Activated CD4-positive, alpha-beta memory T cell treated with anti-CD3 and anti-CD28 coated beads for 36 hours (primary cell): ENCODE measurements around the gene RNF145. TPM values are rescaled to one million over a fixed set of nuclear protein-coding genes. Genes with fewer than 3 reads are reported as not detected.

Experiments used
- CTCF ChIA-PET: fragments of 350-600 bp; sonication (Branson Sonifier 250); formaldehyde crosslinking; loops from one replicate; lab custom pipeline; 2021; ENCODE audit warnings: antibody characterized with exemption, inconsistent platforms; lab: Charles Lee
- POLR2A ChIA-PET: fragments of 350-600 bp; sonication (Branson Sonifier 250); formaldehyde crosslinking; loops from one replicate; lab custom pipeline; 2021; ENCODE audit warnings: antibody characterized with exemption; lab: Charles Lee
- DNase-seq: peaks from one replicate; pipeline ENCODE4 v3.0.0-alpha.2; 2020
- H3K27ac Mint-ChIP-seq: one replicate; pipeline ENCODE4 v1.8.0; 2021; ENCODE audit warnings: mixed read lengths
- H3K27me3 Mint-ChIP-seq: one replicate; pipeline ENCODE4 v1.8.0; 2021; ENCODE audit warnings: mixed read lengths
- H3K36me3 Mint-ChIP-seq: one replicate; pipeline ENCODE4 v1.8.0; 2021; ENCODE audit warnings: mixed read lengths
- H3K4me1 Mint-ChIP-seq: one replicate; pipeline ENCODE4 v1.8.0; 2021; ENCODE audit warnings: low read depth, mixed read lengths
- H3K4me3 Mint-ChIP-seq: one replicate; pipeline ENCODE4 v1.8.0; 2021; ENCODE audit warnings: mild to moderate bottlenecking, mixed read lengths
- H3K9me3 Mint-ChIP-seq: one replicate; pipeline ENCODE4 v1.8.0; 2021; ENCODE audit warnings: mixed read lengths
- intact Hi-C: fragments of 100-400 bp; cut with micrococcal nuclease; formaldehyde crosslinking; loops from one replicate; pipeline ENCODE4 v1.15.1; 2023
- total RNA-seq, 2 experiments: library from RNA; stranded (reverse); gene quantifications; one replicate each; pipeline ENCODE4 v1.2.3, GENCODE V29; 2021

The RNF145 gene
- total RNA-seq, 2 experiments from 2014 or later: 91.4 to 92.6 TPM

- H3K27ac Mint-ChIP-seq: peak overlapping the region; percentile 47
- peaks cover 64% of the 10 kb centered on the region for H3K4me1 Mint-ChIP-seq
- H3K27me3 Mint-ChIP-seq: no peaks in the 10 kb centered on the region
- H3K9me3 Mint-ChIP-seq: no peaks in the 10 kb centered on the region
- CTCF ChIA-PET: interaction anchor here (0.6 to 2.0 kb wide), 4 partner anchors 18 to 127 kb away, joined by 3 to 7 read pairs (median 4); no protein-coding TSS in a partner anchor
- H3K36me3 Mint-ChIP-seq: peaks cover 27% of the 10 kb centered on the region
- H3K4me3 Mint-ChIP-seq: no peak overlapping the region
- POLR2A ChIA-PET: interaction anchor here (1.8 kb wide), 1 partner anchor 21 kb away, joined by 6 read pairs; no protein-coding TSS in a partner anchor
- no peak for DNase-seq
- intact Hi-C loops: no loop called here
These were observed 23.0 kb downstream of the RNF145 start for GRCh38 chr5:159186319-159186718.

GRCh38 chr5:159185773-159186172 lies 23.6 kb downstream of the RNF145 start:
- Mint-ChIP-seq H3K27ac (peak overlapping the region; percentile 47), H3K9me3 (no peaks in the 10 kb centered on the region), H3K36me3 (peaks cover 27% of the 10 kb centered on the region), H3K27me3 (no peaks in the 10 kb centered on the region), H3K4me1 (peaks cover 65% of the 10 kb centered on the region), H3K4me3 (no peak overlapping the region)
- POLR2A ChIA-PET: interaction anchor here (1.8 kb wide), 1 partner anchor 22 kb away, joined by 6 read pairs; no protein-coding TSS in a partner anchor
- CTCF ChIA-PET: interaction anchor here (0.6 to 2.0 kb wide), 3 partner anchors 18 to 127 kb away, joined by 3 to 7 read pairs (median 3); no protein-coding TSS in a partner anchor
- intact Hi-C loops: no loop called here
- no peak for DNase-seq

GRCh38 chr5:159184858-159185381 lies 24.4 kb downstream of the RNF145 start:
- no peaks in the 10 kb centered on the region for H3K27me3 Mint-ChIP-seq
- H3K27ac Mint-ChIP-seq: peak overlapping the region; percentile 79
- ChIA-PET POLR2A (interaction anchor here (1.8 kb wide), 1 partner anchor 23 kb away, joined by 6 read pairs; no protein-coding TSS in a partner anchor), CTCF (interaction anchor here (2.0 kb wide), 1 partner anchor 28 kb away, joined by 7 read pairs; no protein-coding TSS in a partner anchor)
- H3K4me3 Mint-ChIP-seq: no peak overlapping the region
- intact Hi-C loops: no loop called here
- no peaks in the 10 kb centered on the region for H3K9me3 Mint-ChIP-seq
- H3K4me1 Mint-ChIP-seq: peaks cover 70% of the 10 kb centered on the region
- peaks cover 32% of the 10 kb centered on the region for H3K36me3 Mint-ChIP-seq
- DNase-seq: peak; percentile 70

- H3K9me3 Mint-ChIP-seq: no peaks in the 10 kb centered on the region
- POLR2A ChIA-PET: interaction anchor here (0.8 kb wide), 1 partner anchor 21 kb away, joined by 4 read pairs; no protein-coding TSS in a partner anchor
- intact Hi-C loops: no loop called here
- H3K4me1 Mint-ChIP-seq: peaks cover 70% of the 10 kb centered on the region
- no peak overlapping the region for H3K4me3 Mint-ChIP-seq
- DNase-seq: no peak
- peaks cover 27% of the 10 kb centered on the region for H3K36me3 Mint-ChIP-seq
- CTCF ChIA-PET: no interaction called here
- H3K27ac Mint-ChIP-seq: peak overlapping the region; percentile 62
- no peaks in the 10 kb centered on the region for H3K27me3 Mint-ChIP-seq
These were observed 25.1 kb downstream of the RNF145 start for GRCh38 chr5:159184236-159184635.

- DNase-seq: no peak
- peak overlapping the region; percentile 38 for H3K27ac Mint-ChIP-seq
- no peaks in the 10 kb centered on the region for H3K27me3 Mint-ChIP-seq
- H3K4me3 Mint-ChIP-seq: no peak overlapping the region
- ChIA-PET POLR2A (no interaction called here), CTCF (no interaction called here)
- no peaks in the 10 kb centered on the region for H3K9me3 Mint-ChIP-seq
- intact Hi-C loops: no loop called here
- peaks cover 29% of the 10 kb centered on the region for H3K36me3 Mint-ChIP-seq
- H3K4me1 Mint-ChIP-seq: peaks cover 79% of the 10 kb centered on the region
These were observed 26.1 kb downstream of the RNF145 start for GRCh38 chr5:159183247-159183646.

DNA sequence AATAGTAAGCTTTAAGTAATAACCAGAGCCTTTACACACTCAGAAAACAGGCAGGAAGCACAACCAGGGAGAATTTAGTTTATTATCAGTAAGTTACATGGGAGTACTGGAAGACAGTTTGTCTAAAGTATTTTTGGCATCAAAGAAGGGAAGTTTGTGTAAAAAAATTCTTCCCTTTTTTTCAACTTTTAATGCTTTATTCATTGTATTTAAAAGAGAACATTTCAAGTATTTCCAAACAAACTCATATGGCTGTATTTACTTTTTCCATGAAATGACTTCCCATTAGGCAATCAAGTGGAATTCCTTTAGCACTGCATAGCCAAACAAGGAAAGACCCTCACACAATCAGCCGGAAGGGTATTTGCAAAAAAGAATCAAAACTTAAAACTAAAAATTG lies 26.7 kb downstream of the RNF145 start:
- intact Hi-C loops: no loop called here
- no peaks in the 10 kb centered on the region for H3K27me3 Mint-ChIP-seq
- peaks cover 28% of the 10 kb centered on the region for H3K36me3 Mint-ChIP-seq
- H3K9me3 Mint-ChIP-seq: no peaks in the 10 kb centered on the region
- ChIA-PET CTCF (interaction anchor here (0.6 kb wide), 1 partner anchor 10 kb away, joined by 3 read pairs; no protein-coding TSS in a partner anchor), POLR2A (interaction anchor here (1.0 kb wide), 1 partner anchor 25 kb away, joined by 3 read pairs; no protein-coding TSS in a partner anchor)
- peaks cover 78% of the 10 kb centered on the region for H3K4me1 Mint-ChIP-seq
- H3K4me3 Mint-ChIP-seq: no peak overlapping the region
- DNase-seq: no peak
- H3K27ac Mint-ChIP-seq: peak overlapping the region; percentile 76

DNA sequence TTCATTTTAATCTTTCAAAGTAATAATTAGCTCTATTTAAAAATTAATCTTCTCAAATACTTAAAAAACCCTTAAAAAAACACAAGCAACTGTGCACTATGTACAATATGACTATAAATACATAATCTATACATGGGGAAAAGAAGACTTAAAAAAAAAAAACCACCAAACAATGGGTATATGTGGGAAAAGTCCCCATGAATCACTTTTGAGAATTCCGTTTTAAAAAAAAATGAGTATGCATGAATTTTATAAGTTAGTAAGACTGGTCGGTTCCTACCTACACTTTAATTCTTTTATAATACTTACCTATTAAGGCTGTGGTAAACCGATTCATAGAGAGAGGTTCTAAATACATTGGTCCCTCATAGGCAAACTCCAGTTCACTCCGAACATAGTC lies 27.7 kb downstream of the RNF145 start:
- H3K9me3 Mint-ChIP-seq: no peaks in the 10 kb centered on the region
- ChIA-PET POLR2A (interaction anchor here (1.0 kb wide), 1 partner anchor 26 kb away, joined by 3 read pairs; no protein-coding TSS in a partner anchor), CTCF (no interaction called here)
- intact Hi-C loops: no loop called here
- peaks cover 34% of the 10 kb centered on the region for H3K36me3 Mint-ChIP-seq
- no peak for DNase-seq
- H3K27me3 Mint-ChIP-seq: no peaks in the 10 kb centered on the region
- no peak overlapping the region for H3K4me3 Mint-ChIP-seq
- peak overlapping the region; percentile 88 for H3K27ac Mint-ChIP-seq
- H3K4me1 Mint-ChIP-seq: peaks cover 86% of the 10 kb centered on the region

DNA sequence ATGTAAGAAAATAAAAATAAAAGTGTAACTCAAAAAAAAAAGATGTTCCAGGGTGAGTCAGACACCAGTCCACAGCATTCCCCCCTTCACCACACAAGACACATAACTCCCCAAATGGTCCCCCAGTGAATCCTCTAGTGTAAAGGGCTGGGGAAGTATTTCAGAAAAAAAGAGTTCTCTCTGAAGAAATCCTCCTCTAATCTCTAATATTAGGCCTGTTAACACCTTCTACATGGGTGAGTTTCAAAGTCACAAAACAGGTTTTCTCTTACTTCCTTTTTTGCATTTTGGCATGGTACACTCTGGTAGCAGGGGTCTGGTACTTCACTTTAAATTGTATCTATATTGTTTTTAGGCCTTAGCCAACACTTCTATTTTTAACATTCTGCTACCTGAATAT lies 28.2 kb downstream of the RNF145 start:
- ChIA-PET CTCF (no interaction called here), POLR2A (no interaction called here)
- DNase-seq: no peak
- Mint-ChIP-seq H3K27me3 (no peaks in the 10 kb centered on the region), H3K4me1 (peaks cover 87% of the 10 kb centered on the region), H3K9me3 (no peaks in the 10 kb centered on the region), H3K27ac (peak overlapping the region; percentile 88), H3K4me3 (no peak overlapping the region), H3K36me3 (peaks cover 33% of the 10 kb centered on the region)
- intact Hi-C loops: no loop called here

- H3K4me1 Mint-ChIP-seq: peaks cover 87% of the 10 kb centered on the region
- no peaks in the 10 kb centered on the region for H3K9me3 Mint-ChIP-seq
- no peaks in the 10 kb centered on the region for H3K27me3 Mint-ChIP-seq
- DNase-seq: no peak
- intact Hi-C loops: loop anchor here (1.0 kb wide), 3 partner anchors 16 to 84 kb away; partner anchors contain the start of gene UBLCP1
- POLR2A ChIA-PET: interaction anchor here (0.9 to 1.6 kb wide), 4 partner anchors 9 to 81 kb away, joined by 3 to 10 read pairs (median 3); partner anchors contain the start of gene RNF145
- CTCF ChIA-PET: interaction anchor here (1.4 kb wide), 1 partner anchor 18 kb away, joined by 3 read pairs; no protein-coding TSS in a partner anchor
- peaks cover 33% of the 10 kb centered on the region for H3K36me3 Mint-ChIP-seq
- H3K27ac Mint-ChIP-seq: peak overlapping the region; percentile 93
- peak overlapping the region; percentile 23 for H3K4me3 Mint-ChIP-seq
These were observed 29.6 kb downstream of the RNF145 start for GRCh38 chr5:159179529-159180305.

GRCh38 chr5:159178978-159179377 lies 30.4 kb downstream of the RNF145 start:
- no peaks in the 10 kb centered on the region for H3K27me3 Mint-ChIP-seq
- ChIA-PET CTCF (interaction anchor here (0.9 to 1.4 kb wide), 2 partner anchors 16 to 19 kb away, joined by 3 read pairs; no protein-coding TSS in a partner anchor), POLR2A (interaction anchor here (0.9 to 1.6 kb wide), 4 partner anchors 10 to 81 kb away, joined by 3 to 10 read pairs (median 3); partner anchors contain the start of gene RNF145)
- H3K27ac Mint-ChIP-seq: peak overlapping the region; percentile 93
- H3K9me3 Mint-ChIP-seq: no peaks in the 10 kb centered on the region
- peaks cover 31% of the 10 kb centered on the region for H3K36me3 Mint-ChIP-seq
- H3K4me1 Mint-ChIP-seq: peaks cover 87% of the 10 kb centered on the region
- intact Hi-C loops: loop anchor here (1.0 kb wide), 3 partner anchors 16 to 84 kb away; partner anchors contain the start of gene UBLCP1
- peak; percentile 56 for DNase-seq
- H3K4me3 Mint-ChIP-seq: peak overlapping the region; percentile 3

GRCh38 chr5:159175547-159175946 lies 33.8 kb downstream of the RNF145 start:
- H3K27ac Mint-ChIP-seq: peak overlapping the region; percentile 88
- no peaks in the 10 kb centered on the region for H3K27me3 Mint-ChIP-seq
- intact Hi-C loops: no loop called here
- peaks cover 75% of the 10 kb centered on the region for H3K4me1 Mint-ChIP-seq
- CTCF ChIA-PET: interaction anchor here (0.8 to 2.7 kb wide), 4 partner anchors 13 to 65 kb away, joined by 3 to 11 read pairs (median 6); no protein-coding TSS in a partner anchor
- H3K36me3 Mint-ChIP-seq: peaks cover 43% of the 10 kb centered on the region
- no peaks in the 10 kb centered on the region for H3K9me3 Mint-ChIP-seq
- no peak for DNase-seq
- no peak overlapping the region for H3K4me3 Mint-ChIP-seq
- POLR2A ChIA-PET: interaction anchor here (1.5 kb wide), 1 partner anchor 32 kb away, joined by 8 read pairs; no protein-coding TSS in a partner anchor
